Skeletal muscle cell (primary cell): Measurements from ENCODE around the gene UBE4B.
"Not testable (repeated sequence)": the region's sequence is repeated elsewhere in the genome, so short reads cannot be mapped to it uniquely, and the experiment has no call there.

Experiments
- DNase-seq: peaks from one replicate; pipeline ENCODE4 v3.0.0-alpha.2; 2010; ENCODE audit warnings: low read depth
- H3K4me3 ChIP-seq: 2 replicates; pipeline ENCODE4 v1.5.1; 2011; ENCODE audit warnings: low read depth, mild to moderate bottlenecking, control low read depth, low read length, moderate library complexity

The UBE4B gene

DNA sequence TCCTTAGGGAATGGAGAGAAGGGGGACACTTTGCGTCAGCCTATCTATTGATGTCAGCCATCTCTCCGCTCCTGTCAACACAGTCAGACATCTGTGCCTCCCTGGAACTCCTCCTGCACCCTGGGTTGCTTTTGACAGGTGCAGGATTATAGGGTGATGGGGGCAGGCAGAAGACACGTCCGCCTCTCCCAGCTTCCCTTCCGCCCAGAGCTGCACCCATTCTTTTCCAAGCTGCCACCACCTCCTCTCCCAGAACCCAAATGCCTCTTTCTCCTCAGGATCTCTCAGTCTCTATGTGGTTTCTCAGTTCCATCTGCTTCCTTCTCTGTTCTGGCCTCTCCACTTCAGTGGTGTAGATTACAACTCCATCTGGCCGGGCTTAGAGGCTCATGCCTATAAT is 160.5 kb downstream of the UBE4B start:
- no peak for DNase-seq
- no peak overlapping the region for H3K4me3 ChIP-seq

DNA sequence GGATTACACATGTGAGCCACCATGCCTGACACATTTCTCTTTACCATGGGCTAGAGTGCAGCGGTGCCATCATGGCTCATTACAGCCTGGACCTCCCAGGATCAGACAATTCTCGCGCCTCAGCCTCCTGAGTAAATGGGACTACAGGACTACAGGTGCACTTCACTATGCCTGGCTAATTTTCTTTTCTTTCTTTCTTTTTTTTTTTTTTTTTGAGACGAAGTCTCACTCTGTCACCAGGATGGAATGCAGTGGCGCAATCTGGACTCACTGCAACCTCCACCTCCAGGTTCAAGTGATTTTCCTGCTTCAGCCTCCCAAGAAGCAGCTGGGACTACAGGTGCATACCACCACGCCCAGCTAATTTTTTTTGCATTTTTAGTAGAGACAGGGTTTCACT is 162.8 kb downstream of the UBE4B start:
- no peak overlapping the region for H3K4me3 ChIP-seq
- no peak for DNase-seq

DNA sequence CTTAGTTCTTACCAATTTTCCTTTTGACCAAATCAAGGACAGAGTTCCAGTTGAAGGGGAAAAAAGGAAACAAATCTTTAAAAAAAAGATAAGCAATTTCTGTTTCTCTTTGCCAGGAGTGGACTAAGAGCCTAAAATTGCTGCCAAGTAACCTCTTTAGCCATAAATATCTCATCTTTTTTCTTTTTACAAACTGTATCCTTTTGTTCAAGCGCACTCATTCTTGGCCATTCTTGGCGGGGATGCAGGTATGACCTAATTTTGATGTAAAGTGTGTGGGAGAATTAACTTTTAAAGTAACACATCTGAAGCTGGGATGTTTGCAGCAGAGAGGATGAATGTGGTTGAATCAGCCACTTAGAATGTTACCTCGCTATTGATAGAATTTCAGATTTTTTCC is 164.2 kb downstream of the UBE4B start:
- no peak overlapping the region for H3K4me3 ChIP-seq
- no peak for DNase-seq

DNA sequence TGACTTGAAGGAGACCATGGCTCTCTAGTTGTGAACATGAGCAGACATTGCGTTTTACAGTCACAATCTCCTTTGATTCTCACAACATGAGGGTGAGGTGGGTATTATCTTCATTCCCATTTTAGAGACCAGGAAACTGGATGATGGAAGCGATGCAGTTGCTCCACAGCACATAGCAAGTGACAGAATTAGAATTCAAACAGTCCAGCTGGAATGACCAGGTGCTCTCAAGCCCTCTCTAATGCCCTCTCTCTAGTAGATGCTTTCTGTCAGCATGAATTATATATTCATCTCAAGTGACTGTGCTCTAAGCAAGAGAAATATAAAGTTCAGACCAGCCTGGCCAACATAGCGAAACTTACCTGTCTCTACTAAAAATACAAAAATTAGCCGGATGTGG is 167.9 kb downstream of the UBE4B start:
- no peak overlapping the region for H3K4me3 ChIP-seq
- DNase-seq: no peak

DNA sequence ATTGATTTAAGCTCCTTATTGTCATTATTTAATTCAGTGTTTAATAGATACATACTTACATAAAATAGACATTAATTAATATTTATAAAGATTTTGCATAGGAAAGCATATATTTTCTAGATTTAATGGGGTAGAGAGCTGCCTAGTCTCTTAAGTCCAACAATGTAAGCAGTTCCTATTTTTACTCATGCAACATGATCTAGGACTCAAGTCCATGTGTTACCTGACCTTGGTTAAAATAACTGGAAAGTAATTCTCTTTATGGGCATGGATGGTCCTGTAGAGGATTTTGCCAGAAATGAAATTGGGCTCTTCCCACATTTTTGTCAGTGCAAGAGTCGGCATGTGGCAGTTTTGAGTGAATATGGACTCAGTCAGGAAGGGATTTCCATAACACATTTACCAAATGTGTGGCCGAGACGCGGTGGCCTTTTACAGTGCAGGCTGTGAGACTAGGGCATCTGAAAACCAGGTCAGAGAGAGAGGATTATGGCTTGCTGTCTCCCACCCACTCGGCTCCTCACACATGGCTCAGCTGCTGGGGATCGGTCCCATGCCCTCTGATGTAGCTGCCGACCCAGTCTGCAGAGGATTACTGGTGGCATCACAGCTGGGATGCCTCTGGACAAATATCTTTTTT is 171.4 kb downstream of the UBE4B start:
- DNase-seq: no peak
- H3K4me3 ChIP-seq: no peak overlapping the region

DNA sequence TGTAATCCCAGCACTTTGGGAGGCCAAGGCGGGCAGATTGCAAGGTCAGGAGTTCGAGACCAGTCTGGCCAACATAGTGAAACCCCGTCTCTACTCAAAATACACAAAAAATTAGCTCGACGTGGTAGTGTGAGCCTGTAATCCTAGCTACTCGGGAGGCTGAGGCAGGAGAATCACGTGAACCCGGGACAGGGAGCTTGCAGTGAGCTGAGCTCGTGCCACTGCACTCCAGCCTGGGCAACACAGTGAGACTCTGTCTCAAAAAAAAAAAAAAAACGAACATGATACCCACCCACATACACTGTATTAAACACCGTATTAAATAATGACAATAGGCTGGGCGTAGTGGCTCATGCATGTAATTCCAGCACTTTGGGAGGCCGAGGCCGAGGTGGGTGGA is 172.4 kb downstream of the UBE4B start:
- DNase-seq, H3K4me3 ChIP-seq: not testable (repeated sequence)

DNA sequence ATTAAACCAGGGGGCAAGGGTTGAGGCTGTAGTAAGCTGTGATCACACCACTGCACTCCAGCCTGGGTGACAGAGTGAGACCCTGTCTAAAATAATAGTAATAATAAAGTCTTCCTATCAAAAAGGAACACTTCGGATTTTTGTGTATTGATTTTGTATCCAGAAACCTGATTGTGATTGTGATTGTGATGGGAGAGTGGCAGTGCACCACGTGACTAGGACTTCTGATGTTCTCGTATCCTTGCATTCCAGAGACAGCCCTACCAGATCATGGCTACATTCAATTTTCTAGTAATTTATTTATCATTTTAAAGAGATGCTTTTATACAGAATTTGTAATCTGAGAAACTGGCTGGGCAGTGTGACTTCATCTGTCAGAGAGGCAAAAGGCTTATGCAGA is 175.1 kb downstream of the UBE4B start:
- DNase-seq: no peak
- no peak overlapping the region for H3K4me3 ChIP-seq

DNA sequence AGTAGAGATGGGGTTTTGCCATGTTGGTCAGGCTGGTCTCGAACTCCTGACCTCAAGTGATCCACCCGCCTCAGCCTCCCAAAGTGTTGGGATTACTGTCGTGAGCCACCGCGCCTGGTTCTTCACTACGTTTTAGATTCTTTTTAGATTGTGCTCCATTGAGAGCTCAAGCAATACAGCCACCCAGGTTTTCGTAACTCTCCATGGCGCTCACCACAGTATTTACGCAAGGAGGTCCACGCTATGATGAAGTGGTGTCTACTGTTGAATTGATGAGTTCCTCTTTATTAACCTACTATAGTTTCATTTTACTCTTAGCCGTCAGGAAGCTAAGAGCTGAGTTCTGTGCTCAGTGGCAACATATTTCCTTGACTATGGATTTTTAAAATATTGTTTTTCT is 175.8 kb downstream of the UBE4B start:
- DNase-seq: no peak
- no peak overlapping the region for H3K4me3 ChIP-seq

DNA sequence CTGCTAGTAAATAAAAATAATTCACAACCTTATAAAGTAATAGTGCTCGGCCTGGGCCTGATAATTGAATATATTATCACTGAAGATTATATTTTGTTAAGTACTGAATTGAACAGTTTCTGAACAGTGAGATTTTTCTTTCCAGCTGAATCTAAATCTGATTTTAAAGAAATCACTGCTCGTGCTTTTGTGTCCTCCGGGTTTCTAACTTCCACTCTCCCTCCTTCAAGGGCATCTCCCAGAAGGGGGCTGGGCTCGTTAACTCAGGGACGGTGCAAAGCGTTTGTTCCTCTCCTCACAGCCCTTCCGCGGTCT is 176.8 kb downstream of the UBE4B start:
- no peak for DNase-seq
- peak overlapping the region; percentile 83 for H3K4me3 ChIP-seq

DNA sequence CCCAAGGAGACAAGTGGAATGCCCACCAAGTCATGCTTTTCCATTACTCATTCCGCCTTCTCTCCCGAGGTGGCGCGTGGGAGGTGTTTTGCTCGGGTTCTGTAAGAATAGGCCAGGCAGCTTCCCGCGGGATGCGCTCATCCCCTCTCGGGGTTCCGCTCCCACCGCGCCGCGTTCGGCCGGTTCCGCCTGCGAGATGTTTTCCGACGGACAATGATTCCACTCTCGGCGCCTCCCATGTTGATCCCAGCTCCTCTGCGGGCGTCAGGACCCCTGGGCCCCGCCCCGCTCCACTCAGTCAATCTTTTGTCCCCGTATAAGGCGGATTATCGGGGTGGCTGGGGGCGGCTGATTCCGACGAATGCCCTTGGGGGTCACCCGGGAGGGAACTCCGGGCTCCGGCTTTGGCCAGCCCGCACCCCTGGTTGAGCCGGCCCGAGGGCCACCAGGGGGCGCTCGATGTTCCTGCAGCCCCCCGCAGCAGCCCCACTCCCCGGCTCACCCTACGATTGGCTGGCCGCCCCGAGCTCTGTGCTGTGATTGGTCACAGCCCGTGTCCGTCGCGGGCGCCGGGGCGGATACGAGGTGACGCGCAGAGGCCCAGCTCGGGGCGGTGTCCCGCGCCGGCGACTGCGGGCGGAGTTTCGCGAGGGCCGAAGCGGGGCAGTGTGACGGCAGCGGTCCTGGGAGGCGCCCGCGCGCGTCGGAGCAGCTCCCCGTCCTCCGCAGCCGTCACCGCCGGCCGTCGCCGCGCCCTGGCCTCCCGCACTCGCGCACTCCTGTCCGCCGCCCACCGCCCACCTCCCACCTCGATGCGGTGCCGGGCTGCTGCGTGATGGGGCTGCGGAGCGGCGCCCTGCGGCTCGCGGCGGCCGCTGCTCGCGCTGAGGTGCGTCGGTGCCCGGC is 177.4 kb downstream of the UBE4B start, which contains the start of gene KIF1B:
KIF1B (plus strand) TSS at position 666 of the 906 bp plus-strand sequence. CDS start 21,759 bp downstream, outside the sequence.
- DNase-seq: peak; percentile 94
- H3K4me3 ChIP-seq: peak within 1 kb of the TSS; percentile 83

DNA sequence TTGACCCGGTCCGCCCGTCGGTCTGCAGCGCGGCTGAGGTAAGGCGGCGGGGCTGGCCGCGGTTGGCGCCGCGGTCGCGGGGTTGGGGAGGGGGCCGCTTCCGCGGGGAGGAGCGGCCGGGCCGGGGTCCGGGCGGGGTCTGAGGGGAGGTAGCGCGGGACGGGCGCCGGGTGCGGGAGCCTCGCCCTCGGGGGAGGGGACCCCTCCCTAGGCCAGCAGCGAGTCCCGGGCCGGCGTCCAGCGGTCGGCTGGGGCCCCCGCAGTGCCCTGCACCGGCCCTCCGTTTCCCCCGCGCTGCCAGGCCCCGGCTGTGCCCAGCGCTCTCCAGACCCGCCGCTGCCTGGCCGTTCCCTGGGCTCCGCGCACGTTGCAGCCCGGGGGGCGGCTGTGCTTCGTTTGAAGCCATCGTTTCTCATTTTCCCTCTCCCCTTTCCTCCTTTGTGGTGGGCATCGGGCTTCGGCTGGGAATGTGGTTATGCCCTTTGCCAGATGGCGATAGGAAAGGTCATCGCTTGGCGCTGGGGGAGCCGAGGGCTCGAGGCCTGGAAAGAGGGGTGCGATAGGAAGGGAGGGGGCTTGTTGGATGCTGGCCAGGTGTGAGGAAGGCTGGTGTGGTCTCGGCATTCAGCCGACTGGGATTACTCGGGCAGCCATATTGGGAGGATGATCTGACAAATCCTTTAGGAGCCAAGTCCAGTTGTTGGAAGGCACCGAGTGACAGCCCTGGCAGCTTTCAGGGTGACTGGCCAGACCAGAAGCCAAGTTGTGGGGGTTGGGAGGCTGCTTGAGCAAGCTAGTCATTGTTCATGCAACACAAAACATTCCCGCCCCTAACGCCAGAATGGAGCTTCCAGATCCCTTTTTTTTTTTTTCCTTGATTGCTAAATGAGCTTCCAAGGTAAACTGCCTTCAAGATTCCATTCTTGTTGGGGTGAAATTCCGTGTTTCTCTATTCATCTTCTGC is 178.4 kb downstream of the UBE4B start:
- H3K4me3 ChIP-seq: peak overlapping the region; percentile 83
- peak; percentile 84 for DNase-seq

DNA sequence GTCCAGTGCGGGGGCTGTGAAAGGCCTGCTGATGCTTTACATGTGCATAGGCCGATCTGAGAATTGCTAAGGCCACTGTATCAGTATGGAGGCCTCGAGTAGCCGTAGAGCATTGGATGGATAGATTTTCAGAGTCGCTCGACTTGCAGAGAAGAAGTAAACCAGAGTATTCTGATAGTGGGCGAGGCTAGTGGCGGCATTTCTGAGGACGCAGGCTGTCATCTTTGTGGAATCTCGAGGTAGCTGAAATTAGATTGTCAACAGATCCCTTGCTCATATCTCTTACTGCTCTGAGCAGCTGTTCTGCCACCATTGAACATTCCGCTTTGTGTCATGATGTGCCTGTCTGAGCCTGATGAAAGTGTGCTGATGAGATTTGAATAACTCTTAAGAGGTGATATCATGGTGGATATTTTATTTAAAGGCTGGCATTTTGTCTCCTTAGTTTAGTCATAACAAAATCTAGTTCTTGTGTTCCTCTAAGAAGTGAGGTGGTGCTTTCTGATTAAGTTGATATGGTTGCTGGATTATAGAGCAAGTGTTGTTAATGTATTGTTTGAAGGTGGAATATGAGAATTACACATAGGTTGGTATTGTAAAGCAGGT is 179.2 kb downstream of the UBE4B start:
- peak overlapping the region; percentile 83 for H3K4me3 ChIP-seq
- no peak for DNase-seq

DNA sequence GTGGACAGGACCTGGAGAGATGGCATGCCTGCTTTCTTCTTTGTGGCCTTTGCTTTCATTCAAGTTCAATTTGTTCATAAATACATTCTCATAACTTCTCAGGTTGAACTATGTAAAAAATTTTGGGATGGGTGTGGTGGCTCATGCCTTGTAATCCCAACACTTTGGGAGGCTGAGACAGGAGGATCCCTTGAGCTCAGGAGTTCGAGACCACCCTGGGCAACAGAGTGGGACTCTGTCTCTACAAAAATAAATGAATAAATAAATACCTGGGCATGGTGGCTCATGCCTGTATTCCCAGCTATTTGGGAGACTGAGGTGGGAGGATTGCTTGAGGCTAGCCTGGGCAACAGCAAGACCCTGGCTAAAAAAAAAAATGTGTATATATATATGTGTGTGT is 179.7 kb downstream of the UBE4B start:
- peak overlapping the region; percentile 83 for H3K4me3 ChIP-seq

DNA sequence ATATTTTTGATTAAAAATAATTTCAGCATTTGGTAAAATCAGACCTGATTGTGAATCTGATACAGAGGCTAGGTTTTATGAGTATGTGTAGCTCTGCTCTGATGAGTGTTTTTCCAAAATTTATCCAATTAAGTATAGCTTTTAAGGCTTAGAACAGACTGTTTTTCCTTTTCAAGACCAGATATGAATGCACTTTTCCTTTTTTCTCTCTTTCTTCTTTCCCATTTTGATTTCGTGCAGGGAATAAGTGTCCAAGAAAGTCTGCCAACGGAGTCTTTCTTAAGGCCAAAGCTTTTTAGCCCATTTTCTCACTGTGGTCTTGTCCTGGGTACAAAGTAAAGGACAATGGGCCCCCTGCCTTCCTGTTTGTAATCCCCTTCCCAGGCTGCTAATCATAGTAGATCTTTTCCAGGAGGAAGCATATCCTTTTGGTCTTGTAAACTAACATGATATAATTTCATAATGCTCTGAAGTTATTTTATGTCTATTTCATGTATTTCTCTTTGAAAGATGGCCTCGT is 180.5 kb downstream of the UBE4B start:
- H3K4me3 ChIP-seq: no peak overlapping the region
- DNase-seq: no peak

More for the DNA sequence above, 179.7 kb downstream of the UBE4B start:
- DNase-seq: no peak

DNA sequence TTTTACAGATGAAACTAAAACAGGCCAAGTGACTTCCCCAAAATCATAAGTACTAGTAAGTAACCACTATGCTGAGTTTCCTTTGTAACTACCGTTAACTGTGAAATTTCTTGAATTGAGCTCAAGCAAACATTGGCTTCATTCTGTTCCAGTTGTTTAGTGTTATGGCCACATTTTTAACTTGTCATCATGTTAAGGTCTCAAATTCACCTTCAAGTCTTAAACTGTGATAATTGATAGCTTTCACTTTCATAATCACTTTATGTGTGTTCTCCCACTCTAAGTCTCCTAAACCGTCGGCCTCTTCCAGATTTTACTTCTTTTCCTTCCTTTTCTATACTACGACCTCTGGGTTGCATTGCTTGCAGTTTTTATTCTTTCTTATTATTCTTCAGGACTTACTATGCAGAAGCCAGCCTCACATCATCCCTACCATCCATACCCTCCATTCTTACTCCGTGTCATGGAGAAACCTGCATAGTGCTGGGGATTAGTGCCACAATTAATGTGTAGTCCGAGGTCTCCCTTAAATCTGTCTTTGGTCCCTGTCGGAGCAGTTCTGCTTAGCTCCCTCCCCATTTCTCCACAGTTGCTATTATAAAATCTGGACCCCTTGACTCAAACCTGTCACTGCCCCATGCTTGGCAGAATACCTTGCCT is 183.5 kb downstream of the UBE4B start:
- no peak for DNase-seq
- no peak overlapping the region for H3K4me3 ChIP-seq

DNA sequence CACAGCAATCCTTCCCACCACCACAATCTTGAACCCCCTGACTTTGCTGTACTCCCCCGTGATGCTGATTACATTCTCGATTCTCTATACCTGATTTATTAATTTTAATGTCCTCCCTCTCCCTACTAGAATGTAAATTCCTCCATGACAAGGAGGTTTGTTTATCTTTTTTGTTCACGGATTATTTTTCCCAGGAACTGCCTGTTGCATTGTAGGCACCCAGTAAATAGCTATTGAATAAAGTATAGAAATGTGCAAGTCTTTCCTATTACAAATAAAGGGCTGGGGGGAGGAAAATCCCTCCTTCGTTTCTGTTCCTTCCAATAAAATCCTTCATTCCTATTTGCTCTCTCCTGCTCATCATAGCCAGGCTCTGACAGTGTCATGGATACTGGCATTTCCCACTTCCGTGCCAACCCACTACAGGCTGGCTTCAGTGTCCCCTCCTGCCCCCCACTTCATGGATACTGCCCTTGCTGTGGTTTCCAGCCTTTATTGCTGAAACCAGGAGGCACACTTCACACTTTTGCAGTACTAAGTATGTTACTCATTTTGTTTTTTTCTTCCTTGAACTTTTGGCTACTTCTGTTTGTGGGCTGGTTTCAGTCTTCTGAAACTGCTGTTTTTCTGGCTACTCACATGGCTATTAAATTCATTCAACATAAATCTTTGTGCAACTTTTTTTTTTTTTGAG is 185.1 kb downstream of the UBE4B start:
- DNase-seq: no peak
- H3K4me3 ChIP-seq: no peak overlapping the region

DNA sequence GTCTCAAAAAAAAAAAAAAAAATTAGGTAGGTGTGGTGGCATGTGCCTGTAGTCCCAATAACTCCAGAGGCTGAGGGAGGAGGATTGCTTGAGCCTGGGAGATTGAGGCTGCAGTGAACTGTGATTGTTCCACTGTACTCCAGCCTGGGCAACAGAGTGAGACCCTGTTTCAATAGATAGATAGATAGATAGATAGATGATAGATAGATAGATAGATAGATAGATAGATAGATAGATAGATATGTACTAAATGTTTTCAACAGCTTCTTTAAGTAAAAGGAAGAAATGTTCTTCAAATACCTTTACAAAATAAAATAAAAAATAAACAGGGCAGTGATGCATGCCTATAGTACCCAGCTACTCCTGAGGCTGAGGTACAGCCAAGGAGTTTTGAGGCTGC is 187.4 kb downstream of the UBE4B start:
- H3K4me3 ChIP-seq: no peak overlapping the region
- no peak for DNase-seq

DNA sequence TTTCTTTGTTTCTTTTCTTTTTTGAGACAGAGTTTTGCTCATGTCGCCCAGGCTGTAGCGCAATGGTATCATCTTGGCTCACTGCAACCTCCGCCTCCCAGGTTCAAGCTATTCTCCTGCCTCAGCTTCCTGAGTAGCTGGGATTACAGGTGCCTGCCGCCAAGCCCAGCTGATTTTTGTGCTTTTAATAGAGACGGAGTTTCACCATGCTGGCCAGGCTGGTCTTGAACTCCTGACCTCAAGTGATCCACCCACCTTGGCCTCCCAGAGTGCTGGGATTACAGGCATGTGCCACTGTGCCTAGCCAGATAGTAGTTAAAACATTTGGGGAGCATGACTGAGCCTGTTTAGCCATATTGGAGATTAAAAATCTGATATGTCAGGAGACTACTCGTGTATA is 187.9 kb downstream of the UBE4B start:
- DNase-seq, H3K4me3 ChIP-seq: not testable (repeated sequence)
